GM18499 (cell line): ENCODE results near the gene KCNG3.
"Not testable (repeated sequence)": the region's sequence is repeated elsewhere in the genome, so short reads cannot be mapped to it uniquely, and the experiment has no call there.

ENCODE experiments used
- ATAC-seq: cut with Tn5 transposase; IDR thresholded peaks from one replicate; pipeline ENCODE4 v1.9.1; 2021; ENCODE audit warnings: moderate number of reproducible peaks; ENCODE audit not compliant: insufficient read depth, unreplicated experiment

The KCNG3 gene

DNA sequence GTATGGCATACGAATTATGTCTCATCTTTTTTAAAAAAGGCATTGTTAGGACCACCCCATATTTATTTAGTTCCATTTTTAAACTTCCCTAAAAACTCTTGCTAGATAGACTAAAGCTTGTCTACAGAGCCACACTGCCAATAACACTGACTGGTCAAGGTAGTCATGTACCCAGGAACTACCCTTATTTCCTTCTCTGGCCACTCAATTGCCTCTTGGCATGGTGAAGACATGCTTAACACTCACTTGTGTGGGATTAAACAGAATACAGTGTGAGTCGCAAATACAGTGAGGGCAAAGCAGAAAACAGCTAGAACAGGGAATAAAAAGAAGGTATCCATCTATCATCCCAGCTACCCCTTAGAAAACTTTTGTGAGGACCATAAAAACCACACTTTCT, 57.4 kb downstream of the KCNG3 start:
- ATAC-seq: no peak

DNA sequence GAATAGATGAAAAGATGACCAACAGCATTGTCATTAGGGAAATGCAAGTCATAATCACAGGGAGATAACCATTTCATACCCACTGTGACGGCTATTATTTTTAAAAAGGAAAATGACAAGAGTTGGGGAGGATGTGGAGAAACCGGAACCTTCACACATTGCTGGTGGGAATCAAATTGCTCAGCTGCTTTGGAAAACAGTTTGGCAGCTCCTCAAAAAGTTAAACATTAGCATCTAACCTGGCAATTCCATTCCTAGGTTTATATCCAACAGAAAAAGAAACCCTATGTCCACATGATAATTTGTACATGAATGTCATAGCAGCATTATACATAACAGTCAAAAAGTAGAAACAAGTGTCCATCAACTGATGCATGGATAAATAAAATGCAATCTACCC, 58.2 kb downstream of the KCNG3 start:
- no peak for ATAC-seq

DNA sequence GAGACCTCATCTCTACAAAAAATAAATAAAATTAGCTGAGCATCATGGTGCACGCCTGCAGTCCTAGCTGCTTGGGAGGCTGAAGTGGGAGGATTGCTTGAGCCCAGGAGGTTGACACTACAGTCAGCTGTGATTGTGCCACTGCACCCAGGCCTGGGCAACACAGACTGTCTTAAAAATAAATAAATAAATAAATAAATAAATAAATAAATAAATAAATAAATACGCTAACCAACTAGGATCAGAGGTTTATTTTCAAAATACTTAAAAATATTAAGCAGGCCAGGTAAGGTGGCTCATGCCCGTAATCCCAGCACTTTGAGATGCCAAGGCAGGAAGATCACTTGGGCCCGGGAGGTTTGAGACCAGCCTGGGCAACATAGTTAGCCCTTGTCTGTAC, 63.6 kb downstream of the KCNG3 start:
- no peak for ATAC-seq

DNA sequence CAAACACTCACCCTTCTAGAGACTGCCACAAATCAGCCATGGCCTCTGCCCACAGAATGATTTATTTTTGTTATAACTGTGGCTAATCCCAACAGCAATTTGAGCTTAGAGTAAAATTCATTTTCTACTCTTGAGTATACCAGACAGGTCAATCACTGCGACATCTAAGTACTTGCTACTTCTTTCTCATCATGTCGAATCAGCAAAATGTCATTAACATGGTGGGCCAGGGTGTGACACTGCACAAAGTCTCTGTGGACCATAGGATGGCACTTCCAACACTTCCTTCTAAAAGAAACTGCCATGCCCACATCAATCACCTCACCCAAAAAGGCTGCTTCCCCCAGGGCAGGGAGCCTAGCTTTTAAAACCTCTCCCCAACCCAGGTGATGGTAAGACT, 64.4 kb downstream of the KCNG3 start:
- no peak for ATAC-seq

DNA sequence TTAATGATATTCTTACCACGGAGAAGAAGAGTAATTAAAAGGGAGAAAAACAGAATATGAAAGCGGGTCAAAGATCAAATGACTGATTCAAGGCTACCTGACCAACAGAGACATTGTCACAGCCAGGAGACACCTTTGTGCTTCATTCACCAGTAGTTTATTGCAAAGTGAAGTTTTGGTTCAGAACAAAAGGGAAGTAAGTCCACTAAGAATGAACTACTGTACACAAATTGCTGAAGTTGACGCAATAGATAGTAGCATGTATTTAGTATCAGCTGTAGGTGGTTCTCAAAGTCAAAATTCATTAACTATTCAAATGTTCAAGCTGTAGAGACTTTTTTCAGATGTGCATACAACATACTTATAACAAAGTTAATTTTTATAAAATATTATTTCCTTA, 68.1 kb downstream of the KCNG3 start:
- ATAC-seq: no peak

DNA sequence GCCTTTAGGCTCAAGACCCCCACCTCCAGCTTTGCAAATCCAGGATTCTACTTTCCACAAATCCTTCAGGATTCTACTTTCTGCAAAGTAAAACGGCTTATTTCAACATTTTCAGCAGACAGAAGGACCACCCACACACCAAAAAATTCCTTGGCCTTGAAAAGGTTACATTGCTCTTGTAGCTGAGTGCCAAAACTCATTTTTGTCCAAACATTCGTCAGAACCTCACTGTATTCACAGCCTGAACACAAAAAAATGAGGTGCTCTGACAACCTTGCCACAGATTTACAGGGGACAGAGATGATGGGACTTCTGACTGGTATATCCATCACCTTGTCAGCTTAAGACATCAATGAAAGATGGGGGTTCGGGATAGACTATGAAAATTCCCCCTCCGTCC, 69.7 kb downstream of the KCNG3 start:
- no peak for ATAC-seq

DNA sequence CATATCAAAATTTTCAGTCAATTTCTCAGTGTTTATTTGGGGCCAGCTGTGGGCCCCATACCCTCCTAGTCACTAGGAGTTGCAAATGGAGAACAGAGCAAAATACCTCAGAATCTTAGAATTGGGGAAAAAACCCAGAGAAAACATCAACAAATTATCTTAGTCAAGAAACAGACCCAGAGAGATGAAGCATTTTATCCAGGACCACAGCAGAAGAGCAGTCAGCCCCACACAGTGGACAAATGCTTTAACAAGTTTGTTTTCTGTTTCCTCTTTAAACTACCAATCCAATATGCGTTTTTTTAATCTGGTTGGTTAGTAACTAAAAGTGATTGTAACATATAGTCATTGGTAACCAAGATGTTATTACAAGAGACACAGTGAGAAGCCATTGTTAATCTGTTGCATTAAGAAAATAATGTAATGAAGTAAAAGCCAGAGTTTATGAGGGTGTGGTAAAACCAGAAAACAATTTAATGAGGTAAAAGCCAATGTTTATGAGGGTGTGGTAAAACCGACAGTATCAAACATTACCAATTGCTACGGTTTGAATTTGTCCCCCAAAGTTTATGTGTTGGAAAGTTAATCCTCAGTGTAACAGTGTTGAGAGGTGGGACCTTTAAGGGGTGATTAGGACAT, 72.1 kb downstream of the KCNG3 start:
- no peak for ATAC-seq

DNA sequence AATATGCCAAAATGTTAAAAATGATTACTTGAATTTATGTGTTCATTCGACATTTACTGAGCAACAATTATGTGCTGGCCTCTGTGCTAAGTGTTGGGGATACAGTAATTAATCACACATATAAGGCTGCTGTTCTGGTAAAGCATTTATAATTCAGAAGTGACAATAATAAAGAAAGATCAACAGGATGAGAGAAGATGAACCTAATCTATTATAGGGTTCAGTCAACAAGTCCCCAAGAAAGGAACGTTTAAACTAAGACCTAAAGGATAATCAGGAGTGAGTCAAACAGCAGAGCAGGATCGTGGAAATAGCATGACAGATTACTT, 72.7 kb downstream of the KCNG3 start:
- no peak for ATAC-seq

DNA sequence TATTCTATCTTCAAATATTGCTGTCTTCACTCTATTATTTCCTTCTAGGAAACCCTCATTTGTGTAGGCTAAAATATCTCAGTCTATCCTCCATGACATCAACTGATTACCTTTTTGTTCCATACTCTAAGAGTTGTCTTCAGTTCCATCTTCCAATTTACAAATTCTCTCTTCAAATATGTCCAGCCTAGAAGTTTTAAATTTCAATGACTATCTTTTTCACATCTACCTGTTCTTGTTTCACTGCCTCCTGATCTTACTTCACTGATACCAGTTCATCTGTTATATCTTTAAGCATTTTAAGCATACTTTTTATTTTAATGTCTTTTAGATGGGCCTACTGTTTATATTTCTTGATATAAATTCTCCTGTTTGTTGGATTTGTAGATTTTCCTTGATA, 79.1 kb downstream of the KCNG3 start:
- ATAC-seq: no peak

DNA sequence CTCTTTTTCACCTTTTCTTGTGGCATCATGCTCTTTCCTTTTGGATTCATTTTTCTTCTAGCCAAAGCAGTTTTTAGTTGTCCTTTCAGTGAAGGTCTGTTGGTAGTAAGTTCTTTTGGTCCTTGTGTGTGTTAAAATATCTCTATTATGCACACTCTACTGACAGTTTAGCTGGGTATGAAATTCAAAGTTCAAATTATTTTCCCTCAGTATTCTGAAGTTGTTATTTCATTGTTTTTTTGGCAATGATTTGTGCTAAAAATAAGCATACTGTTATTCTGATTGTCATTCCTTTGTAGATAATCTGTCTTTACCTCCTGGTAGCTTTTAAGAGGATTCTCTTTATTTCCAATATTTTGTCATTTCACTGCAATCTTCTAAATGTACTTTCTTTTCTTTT, 79.6 kb downstream of the KCNG3 start:
- no peak for ATAC-seq

DNA sequence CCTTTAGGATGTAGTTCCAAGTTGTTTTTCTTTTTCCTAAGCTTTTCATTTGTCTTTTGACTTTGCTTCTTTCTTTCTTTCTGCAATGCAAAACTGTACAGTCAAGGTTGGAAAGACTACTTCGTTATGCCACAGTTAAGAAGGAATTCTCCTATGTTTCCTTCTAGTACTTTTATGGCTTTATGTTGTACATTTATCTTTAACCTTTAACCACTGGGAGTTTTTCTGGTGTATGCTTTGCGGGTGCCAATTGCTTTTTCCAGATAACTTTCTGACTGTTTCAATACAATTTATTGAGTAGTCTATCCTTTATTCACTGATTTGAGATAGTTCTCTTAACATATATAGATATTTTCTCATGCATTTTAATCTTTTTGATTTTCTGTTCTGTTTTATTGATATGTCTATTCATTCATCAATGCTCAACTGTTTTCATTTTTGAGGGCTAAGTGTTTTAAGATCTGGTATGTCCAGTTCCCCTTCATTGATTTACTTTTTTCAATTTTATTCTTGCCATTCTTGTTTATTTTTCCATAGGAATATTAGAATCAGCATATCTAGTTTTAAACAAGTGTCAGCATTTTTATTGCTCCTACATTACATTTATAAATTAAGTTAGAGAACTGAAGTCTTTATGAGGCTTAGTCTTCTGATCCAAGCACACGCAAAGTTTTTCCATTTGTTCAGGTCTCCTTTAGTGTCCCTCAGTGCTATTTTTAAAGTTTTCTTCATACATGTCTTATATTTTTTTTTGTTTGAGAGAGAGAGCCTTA, 82.9 kb downstream of the KCNG3 start:
- ATAC-seq: no peak

DNA sequence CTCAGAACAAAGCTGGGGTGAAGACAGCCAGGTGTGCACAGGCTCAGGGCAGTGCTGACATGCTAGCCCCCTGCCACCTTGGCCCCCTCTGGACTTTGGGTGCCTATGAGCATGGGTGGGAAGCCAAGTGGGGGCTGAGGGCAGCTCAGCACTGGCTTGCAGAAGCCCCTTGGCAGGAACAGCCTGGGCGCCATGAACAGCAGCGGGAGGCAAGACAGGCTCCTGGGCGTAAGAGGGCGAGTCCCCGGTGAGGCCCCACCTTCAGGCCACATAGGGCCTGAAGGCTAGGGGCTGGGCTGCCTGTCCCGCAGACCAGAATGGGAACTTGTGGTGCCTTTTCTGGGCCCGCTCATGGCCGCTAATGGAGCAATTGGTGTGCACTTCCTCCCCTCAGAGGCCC, 85.8 kb downstream of the KCNG3 start:
- ATAC-seq: no peak

DNA sequence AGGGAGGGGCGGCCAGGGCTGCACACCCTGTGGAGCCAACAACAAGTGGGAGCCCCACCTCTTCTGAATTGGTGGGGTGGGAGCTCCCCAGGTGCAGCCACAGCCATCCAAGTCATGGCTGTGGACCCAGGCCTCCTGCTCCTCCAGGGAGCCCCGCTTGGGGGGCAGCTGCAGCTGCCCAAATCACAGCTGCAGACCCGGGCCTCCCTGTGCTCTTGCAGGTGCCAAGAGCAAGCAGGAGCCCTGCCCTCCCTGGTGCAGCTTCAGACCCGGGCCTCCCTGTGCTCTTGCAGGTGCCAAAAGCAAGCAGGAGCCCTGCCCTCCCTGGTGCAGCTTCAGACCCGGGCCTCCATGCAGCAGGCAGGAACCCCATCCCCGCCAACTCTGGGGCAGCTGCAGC, 86.3 kb downstream of the KCNG3 start:
- no peak for ATAC-seq

DNA sequence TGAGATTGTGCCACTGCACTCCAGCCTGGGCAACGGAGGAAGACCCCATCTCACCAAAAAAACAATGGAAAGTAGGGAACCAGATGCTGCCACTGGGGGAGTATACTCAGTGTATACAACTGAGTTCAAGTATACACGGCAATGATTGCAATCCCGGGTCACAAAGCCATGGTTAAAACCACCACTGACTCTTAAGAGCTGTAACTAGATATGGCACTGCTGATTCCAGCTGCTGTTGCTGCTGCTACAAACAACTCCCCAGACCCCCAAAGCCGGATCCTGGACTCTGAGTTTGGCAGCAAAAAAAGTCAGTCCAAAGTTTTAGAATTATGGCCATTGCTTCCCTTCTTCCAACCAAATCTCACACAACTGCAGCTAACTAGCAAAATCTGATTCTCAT, 89.1 kb downstream of the KCNG3 start:
- no peak for ATAC-seq

DNA sequence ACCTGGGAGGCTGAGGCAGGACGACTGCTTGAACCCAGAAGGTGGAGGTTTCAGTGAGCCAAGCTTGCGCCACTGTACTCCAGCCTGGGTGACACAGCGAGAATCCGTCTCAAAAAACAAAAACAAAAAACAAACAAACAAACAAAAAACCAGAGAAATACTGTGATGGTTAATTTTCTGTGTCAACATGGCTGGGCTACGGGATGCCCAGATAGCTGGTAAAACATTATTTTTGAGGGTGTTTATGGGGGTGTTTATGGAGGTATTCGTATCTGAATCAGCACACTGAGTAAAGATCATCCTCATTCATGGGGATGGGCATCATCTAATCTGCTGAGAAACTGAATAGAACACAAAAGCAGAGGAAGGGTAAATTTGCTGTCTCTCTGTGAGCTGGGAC, 92.0 kb downstream of the KCNG3 start:
- no peak for ATAC-seq

DNA sequence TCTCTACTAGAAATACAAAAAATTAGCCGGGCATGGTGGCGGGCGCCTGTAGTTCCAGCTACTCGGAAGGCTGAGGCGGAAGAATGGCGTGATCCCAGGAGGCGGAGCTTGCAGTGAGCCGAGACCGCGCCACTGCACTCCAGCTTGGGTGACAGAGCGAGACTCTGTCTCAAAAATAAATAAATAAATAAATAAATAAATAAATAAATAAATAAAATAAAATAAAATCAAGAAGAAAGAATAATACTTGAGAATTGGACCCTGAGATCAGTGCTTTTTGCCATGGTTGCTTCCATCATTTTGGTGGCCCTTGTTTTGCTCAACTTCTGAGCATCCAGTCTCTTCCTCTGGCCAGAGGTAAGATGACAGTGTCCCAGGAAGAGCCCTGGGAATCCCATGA, 95.7 kb downstream of the KCNG3 start:
- ATAC-seq: not testable (repeated sequence)

DNA sequence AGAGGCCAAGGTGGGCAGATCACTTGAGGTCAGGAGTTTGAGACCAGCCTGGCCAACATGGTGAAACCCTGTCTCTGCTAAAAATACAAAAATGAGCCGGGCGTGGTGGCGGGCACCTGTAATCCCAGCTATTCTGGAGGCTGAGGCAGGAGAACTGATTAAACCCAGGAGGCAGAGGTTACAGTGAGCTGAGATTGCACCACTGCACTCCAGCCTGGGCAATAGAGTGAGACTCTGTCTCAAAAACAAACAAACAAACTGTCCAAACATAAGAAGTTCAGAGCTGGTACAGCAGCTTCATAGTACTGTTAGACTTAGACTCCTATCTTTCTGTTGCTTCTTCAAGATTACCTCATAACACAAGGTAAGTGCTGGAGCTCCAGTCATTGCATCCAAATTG, 100.5 kb downstream of the KCNG3 start:
- ATAC-seq: not testable (repeated sequence)

DNA sequence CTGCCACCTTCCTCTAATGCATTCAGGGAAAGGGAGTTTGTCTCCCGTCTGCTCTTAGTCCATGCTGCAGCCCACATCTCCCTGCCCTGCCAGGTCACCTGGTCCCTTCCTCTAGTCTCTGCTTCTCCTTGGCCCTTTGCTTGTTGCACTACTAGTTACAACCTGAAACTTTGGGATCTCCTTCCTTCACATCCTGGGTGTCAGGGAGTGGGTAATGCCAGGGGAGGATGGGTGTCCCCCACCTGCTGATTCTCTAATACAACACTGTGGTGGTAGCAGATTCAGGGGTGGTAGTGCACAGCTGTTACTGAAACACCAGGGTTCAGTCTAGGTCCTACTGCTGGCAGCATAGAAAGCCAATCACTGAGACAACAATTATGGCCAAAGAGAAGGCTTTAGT, 101.6 kb downstream of the KCNG3 start:
- ATAC-seq: no peak
